Liver (tissue), 9 donors: Measurements from ENCODE around the gene NUDT12. TPM values are rescaled to one million over a fixed set of nuclear protein-coding genes. Genes with fewer than 3 reads are reported as not detected.

ENCODE experiments used
- DNase-seq: peaks from one replicate; pipeline ENCODE4 v3.0.0-alpha.2; 2017; ENCODE audit warnings: low spot score
- H3K27ac ChIP-seq, 2 donors: one replicate each; pipeline ENCODE4 v1.7.0; 2013; ENCODE audit warnings: inconsistent platforms in 2 of 2, low read length in 2 of 2, control low read depth in 1 of 2, low read depth in 1 of 2, mild to moderate bottlenecking in 1 of 2
- H3K27me3 ChIP-seq, 4 donors: one replicate each; pipeline versions ENCODE4 v1.6.1 to v1.7.0; 2013; ENCODE audit warnings: low read length in 3 of 4, inconsistent platforms in 1 of 4, mild to moderate bottlenecking in 1 of 4, moderate library complexity in 1 of 4; ENCODE audit not compliant: control insufficient read depth in 4 of 4, insufficient read depth in 4 of 4
- H3K36me3 ChIP-seq, 4 donors: one replicate each; pipeline versions ENCODE4 v1.6.1 to v1.7.0; 2013; ENCODE audit warnings: low read length in 3 of 4, mild to moderate bottlenecking in 3 of 4, low read depth in 1 of 4, moderate library complexity in 1 of 4; ENCODE audit not compliant: control insufficient read depth in 4 of 4, insufficient read depth in 3 of 4
- H3K4me1 ChIP-seq, 4 donors: one replicate each; pipeline versions ENCODE4 v1.6.1 to v1.7.0; 2013; ENCODE audit warnings: low read length in 3 of 4, mild to moderate bottlenecking in 3 of 4, moderate library complexity in 1 of 4; ENCODE audit not compliant: control insufficient read depth in 4 of 4, insufficient read depth in 4 of 4
- H3K4me3 ChIP-seq, 3 donors: one replicate each; pipeline versions ENCODE4 v1.6.1 to v1.7.0; 2013; ENCODE audit warnings: low read length in 3 of 3, control low read depth in 1 of 3, low read depth in 1 of 3, mild to moderate bottlenecking in 1 of 3
- H3K9ac ChIP-seq, 2 donors: one replicate each; pipeline ENCODE4 v1.7.0; 2013; ENCODE audit warnings: low read length in 2 of 2, mild to moderate bottlenecking in 2 of 2, moderate library complexity in 2 of 2, control low read depth in 1 of 2, low read depth in 1 of 2
- H3K9me3 ChIP-seq, 4 donors: one replicate each; pipeline versions ENCODE4 v1.6.1 to v1.7.0; 2013; ENCODE audit warnings: low read length in 3 of 4; ENCODE audit not compliant: control insufficient read depth in 4 of 4
- CTCF ChIP-seq: fragments of 150-350 bp; IDR thresholded peaks from 2 replicates; pipeline ENCODE4 v1.5.1; 2017; ENCODE audit warnings: improper control_type of control experiment, low read depth, low read length; ENCODE audit not compliant: missing input control
- EGR1 ChIP-seq, 2 donors: IDR thresholded peaks; 2 replicates each; pipeline ENCODE4 v1.6.1; 2016 to 2018; ENCODE audit warnings: antibody characterized with exemption in 2 of 2, low read depth in 2 of 2
- FOXA1 ChIP-seq: IDR thresholded peaks from 2 replicates; pipeline ENCODE4 v1.6.1; 2016; ENCODE audit warnings: antibody characterized with exemption
- FOXA2 ChIP-seq: IDR thresholded peaks from 2 replicates; pipeline ENCODE4 v1.6.1; 2016; ENCODE audit warnings: antibody characterized with exemption
- GABPA ChIP-seq, 2 donors: IDR thresholded peaks in 1 of 2; conservative IDR thresholded peaks in 1 of 2; 2 replicates each; pipeline ENCODE4 v1.6.1; 2016; ENCODE audit warnings: antibody characterized with exemption in 2 of 2, mild to moderate bottlenecking in 1 of 2, moderate library complexity in 1 of 2
- HNF4G ChIP-seq: IDR thresholded peaks from 2 replicates; pipeline ENCODE4 v1.6.1; 2016; ENCODE audit warnings: antibody characterized with exemption
- JUND ChIP-seq, 2 donors: IDR thresholded peaks; 2 replicates each; pipeline ENCODE4 v1.6.1; 2016; ENCODE audit warnings: antibody characterized with exemption in 2 of 2
- MAX ChIP-seq: IDR thresholded peaks from 2 replicates; pipeline ENCODE4 v1.6.1; 2016; ENCODE audit warnings: antibody characterized with exemption
- NR2F2 ChIP-seq: IDR thresholded peaks from 2 replicates; pipeline ENCODE4 v1.6.1; 2016; ENCODE audit warnings: antibody characterized with exemption
- REST ChIP-seq: IDR thresholded peaks from 2 replicates; pipeline ENCODE4 v1.6.1; 2016; ENCODE audit warnings: antibody characterized with exemption, mild to moderate bottlenecking
- RXRA ChIP-seq, 2 donors: IDR thresholded peaks; 2 replicates each; pipeline ENCODE4 v1.6.1; 2017 to 2018; ENCODE audit warnings: antibody characterized with exemption in 2 of 2, mild to moderate bottlenecking in 1 of 2
- SP1 ChIP-seq: IDR thresholded peaks from 2 replicates; pipeline ENCODE4 v1.6.1; 2018; ENCODE audit warnings: antibody characterized with exemption, mild to moderate bottlenecking
- TAF1 ChIP-seq: conservative IDR thresholded peaks from 2 replicates; pipeline ENCODE4 v1.6.1; 2016; ENCODE audit warnings: antibody characterized with exemption, mild to moderate bottlenecking
- YY1 ChIP-seq: IDR thresholded peaks from 2 replicates; pipeline ENCODE4 v1.6.1; 2016; ENCODE audit warnings: antibody characterized with exemption, mild to moderate bottlenecking
- ZBTB33 ChIP-seq: IDR thresholded peaks from 2 replicates; pipeline ENCODE4 v1.6.1; 2016; ENCODE audit warnings: antibody characterized with exemption
- WGBS: extraction: QIAGEN DNeasy Blood & Tissue Kit; methylation state at CpG from one replicate; pipeline ENCODE4 v1.1.7; 2013; 5-methylcytosine and 5-hydroxymethylcytosine counted together
- polyA plus RNA-seq, 2 donors: library from polyadenylated mRNA; stranded (reverse) in 1 of 2; unstranded in 1 of 2; fragments of 200-250 nt in 1 of 2; fragments of >200 nt in 1 of 2; fragmentation: Nextera tagmentation in 1 of 2; extraction: Ambion mirVana in 1 of 2; gene quantifications; one replicate each; pipeline versions ENCODE4 v1.2.1 to v1.2.3, GENCODE V29; 2013 to 2015
- total RNA-seq, 2 donors: library from RNA; depleted of rRNA; stranded (reverse); fragments of >200 nt; gene quantifications; one replicate each; pipeline ENCODE4 v1.2.3, GENCODE V29; 2014
- donor health status: healthy.
- donor health status: healthy.
- donor health status: healthy.
- donor health status: healthy.
- donor health status: healthy.

Gene NUDT12
- total RNA-seq (10 to 100 TPM; 10.8 to 19.0 TPM), polyA plus RNA-seq (10 to 100 TPM in 1 of 2 donors, 1 to 10 TPM in 1; 8.6 to 15.7 TPM)

GRCh38 chr5:103562453-103563157 is at the start of gene NUDT12:
Gene NUDT12, minus strand, starts transcription at chr5:103562789. Its CDS starts 2,541 bp downstream, at chr5:103560248.
- Histone ChIP-seq H3K27me3 (no peaks in the 10 kb centered on the region), H3K36me3 (peaks cover 0 to 9% (median under 1%) of the 10 kb centered on the region in 4 donors), H3K4me1 (peaks cover 0 to 9% (median 3%) of the 10 kb centered on the region in 4 donors), H3K9me3 (no peaks in the 10 kb centered on the region), H3K9ac (peak within 1 kb of the TSS; percentile 76 to 88), H3K27ac (peak within 1 kb of the TSS; percentile 85 to 96), H3K4me3 (peak within 1 kb of the TSS; percentile 77 to 93 (median 78))
- TF ChIP-seq CTCF: no peak
- TF ChIP-seq YY1: peak; percentile 38
- peak; percentile 44 for TF ChIP-seq TAF1
- TF ChIP-seq SP1: peak; percentile 34
- peak; percentile 16 for TF ChIP-seq REST
- TF ChIP-seq GABPA (IDR thresholded peaks at IDR 0.05 in 1 of 2, conservative IDR thresholded peaks at IDR 0.05 in 1 of 2): peak; percentile 71 to 87
- 13% methylated on average over 37 of the region's 37 CpGs for WGBS
- DNase-seq: peak; percentile 67

- Histone ChIP-seq H3K4me1 (peaks cover 0 to 9% (median 5%) of the 10 kb centered on the region in 4 donors), H3K9me3 (no peaks in the 10 kb centered on the region), H3K36me3 (no peaks in the 10 kb centered on the region), H3K9ac (no peak overlapping the region), H3K27me3 (no peaks in the 10 kb centered on the region), H3K4me3 (no peak overlapping the region), H3K27ac (no peak overlapping the region)
- DNase-seq: no peak
- TF ChIP-seq JUND (IDR thresholded peaks at IDR 0.05) (no peak), MAX (no peak), RXRA (IDR thresholded peaks at IDR 0.05) (no peak), NR2F2 (no peak)
These were observed 44.8 kb upstream of the NUDT12 start for GRCh38 chr5:103607346-103607745.

GRCh38 chr5:103605277-103605676 is 42.7 kb upstream of the NUDT12 start:
- WGBS: 88% methylated on average over 2 of the region's 2 CpGs
- Histone ChIP-seq H3K9me3 (no peaks in the 10 kb centered on the region), H3K9ac (no peak overlapping the region), H3K36me3 (no peaks in the 10 kb centered on the region), H3K4me3 (no peak overlapping the region), H3K27ac (no peak overlapping the region), H3K4me1 (peaks cover 1 to 28% (median 23%) of the 10 kb centered on the region in 4 donors), H3K27me3 (no peaks in the 10 kb centered on the region)
- DNase-seq: no peak
- TF ChIP-seq GABPA (IDR thresholded peaks at IDR 0.05 in 1 of 2, conservative IDR thresholded peaks at IDR 0.05 in 1 of 2) (no peak), HNF4G (no peak), FOXA2 (no peak), YY1 (no peak), SP1 (no peak), EGR1 (IDR thresholded peaks at IDR 0.05; ENCODE audit: low read depth in 2 of 2) (no peak), ZBTB33 (no peak), REST (no peak), FOXA1 (no peak), MAX (no peak)
